Islet of Langerhans (tissue), 1 donor: ENCODE results near the gene TUSC2.

Source experiments
- FAIRE-seq: peaks from one replicate; lab custom pipeline; 2011; peaks lifted over from hg19 to GRCh38; lab: Jason Lieb, UNC

The TUSC2 gene

GRCh38 chr3:50327943-50328691 lies at the start of gene TUSC2:
TSS of gene TUSC2 (minus strand) at chr3:50328223. CDS start at chr3:50328099, 124 bp downstream.
- peak; percentile 79 for FAIRE-seq

GRCh38 chr3:50375258-50375931 lies 47.4 kb upstream of the TUSC2 start:
- no peak for FAIRE-seq

- FAIRE-seq = no peak
These were observed 46.6 kb upstream of the TUSC2 start for GRCh38 chr3:50374363-50375257.

- FAIRE-seq = no peak
These were observed 45.4 kb upstream of the TUSC2 start for GRCh38 chr3:50373146-50374051.

GRCh38 chr3:50372349-50372748 lies 44.3 kb upstream of the TUSC2 start:
- FAIRE-seq = no peak

GRCh38 chr3:50371133-50371685 lies 43.2 kb upstream of the TUSC2 start:
- no peak for FAIRE-seq

GRCh38 chr3:50370594-50370993 lies 42.6 kb upstream of the TUSC2 start:
- FAIRE-seq = no peak

GRCh38 chr3:50369012-50369670 lies 41.1 kb upstream of the TUSC2 start:
- no peak for FAIRE-seq

- FAIRE-seq = no peak
These were observed 37.8 kb upstream of the TUSC2 start for GRCh38 chr3:50365842-50366220.

GRCh38 chr3:50365080-50365841 lies 37.2 kb upstream of the TUSC2 start:
- FAIRE-seq = no peak

GRCh38 chr3:50364573-50365079 lies 36.6 kb upstream of the TUSC2 start:
- no peak for FAIRE-seq

- no peak for FAIRE-seq
These were observed 31.7 kb upstream of the TUSC2 start for GRCh38 chr3:50359760-50360110.

- FAIRE-seq = peak; percentile 93
These were observed 31.1 kb upstream of the TUSC2 start, which contains the start of gene TMEM115 for GRCh38 chr3:50358911-50359759. TSS of gene TMEM115 (minus strand) at chr3:50359521. CDS start at chr3:50359063, 458 bp downstream.

- no peak for FAIRE-seq
These were observed 30.4 kb upstream of the TUSC2 start for GRCh38 chr3:50358355-50358910.

- no peak for FAIRE-seq
These were observed 29.5 kb upstream of the TUSC2 start for GRCh38 chr3:50357481-50357880.

GRCh38 chr3:50356553-50356952 lies 28.5 kb upstream of the TUSC2 start:
- no peak for FAIRE-seq

GRCh38 chr3:50355829-50356552 lies 28.0 kb upstream of the TUSC2 start:
- FAIRE-seq = no peak

- no peak for FAIRE-seq
These were observed 26.8 kb upstream of the TUSC2 start for GRCh38 chr3:50354850-50355249.
